Effector memory CD4-positive, alpha-beta T cell (primary cell): ENCODE measurements around the gene MTA2.
A peak's percentile ranks its signal among the peaks of the same experiment; 100 is the strongest.
"Not testable (repeated sequence)": the region's sequence is repeated elsewhere in the genome, so short reads cannot be mapped to it uniquely, and the experiment has no call there.

Experiments
- DNase-seq, 3 donors: peaks; one replicate each; pipeline ENCODE4 v3.0.0-alpha.2; 2020
- H3K27ac ChIP-seq: 2 replicates; pipeline ENCODE4 v1.7.0; 2013; ENCODE audit warnings: mild to moderate bottlenecking, low read length, moderate library complexity; ENCODE audit not compliant: insufficient read depth, poor library complexity, severe bottlenecking
- H3K27me3 ChIP-seq: replicated peaks from 2 replicates; pipeline ENCODE4 v1.7.0; 2013; ENCODE audit warnings: mild to moderate bottlenecking, low read length; ENCODE audit not compliant: insufficient read depth, control insufficient read depth, poor library complexity, severe bottlenecking
- H3K36me3 ChIP-seq: 2 replicates; pipeline ENCODE4 v1.7.0; 2013; ENCODE audit warnings: mild to moderate bottlenecking, low read length, moderate library complexity; ENCODE audit not compliant: control insufficient read depth, insufficient read depth
- H3K4me1 ChIP-seq: 2 replicates; pipeline ENCODE4 v1.7.0; 2013; ENCODE audit warnings: low read length, mild to moderate bottlenecking; ENCODE audit not compliant: control insufficient read depth, insufficient read depth, poor library complexity, severe bottlenecking
- H3K4me3 ChIP-seq: 2 replicates; pipeline ENCODE4 v1.7.0; 2013; ENCODE audit warnings: low read length, low read depth, mild to moderate bottlenecking; ENCODE audit not compliant: insufficient read depth, poor library complexity, severe bottlenecking
- H3K9me3 ChIP-seq: 2 replicates; pipeline ENCODE4 v1.7.0; 2013; ENCODE audit warnings: mild to moderate bottlenecking, low read length, moderate library complexity; ENCODE audit not compliant: control insufficient read depth
- total RNA-seq, 3 donors: gene quantifications; one replicate each; lab custom pipeline; 2026; lab: John Stamatoyannopoulos, UW

MTA2 gene
- total RNA-seq, result 184 to 225 (median 217) reads per million in 3 donors

- H3K36me3 ChIP-seq, result peaks cover 33% of the 10 kb centered on the region
- peak; percentile 98 to 99 (median 98) for DNase-seq
- H3K27me3 ChIP-seq, result no peaks in the 10 kb centered on the region
- peak within 1 kb of the TSS; percentile 88 for H3K27ac ChIP-seq
- peaks cover 27% of the 10 kb centered on the region for H3K4me1 ChIP-seq
- no peaks in the 10 kb centered on the region for H3K9me3 ChIP-seq
- peak within 1 kb of the TSS; percentile 97 for H3K4me3 ChIP-seq
Observed at GRCh38 chr11:62601372-62602140, at the start of gene MTA2. Gene MTA2 (minus strand): TSS chr11:62601865. CDS start chr11:62601450, 415 bp downstream.

DNA sequence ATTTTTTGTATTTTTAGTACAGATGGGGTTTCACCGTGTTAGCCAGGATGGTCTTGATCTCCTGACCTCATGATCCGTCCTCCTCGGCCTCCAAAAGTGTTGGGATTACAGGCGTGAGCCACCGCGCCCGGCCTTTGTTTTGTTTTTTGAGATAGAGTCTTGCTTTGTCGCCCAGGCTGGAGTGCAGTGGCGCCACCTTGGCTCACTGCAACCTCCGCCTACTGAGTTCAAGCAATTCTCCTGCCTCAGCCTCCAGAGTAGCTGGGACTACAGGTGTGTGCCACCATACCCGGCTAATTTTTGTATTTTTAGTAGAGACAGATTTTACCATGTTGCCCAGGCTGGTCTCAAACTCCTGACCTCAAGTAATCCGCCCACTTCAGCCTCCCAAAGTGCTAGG is 48.6 kb upstream of the MTA2 start:
- peaks cover 12% of the 10 kb centered on the region for H3K36me3 ChIP-seq
- H3K27ac ChIP-seq, H3K27me3 ChIP-seq, DNase-seq, H3K4me1 ChIP-seq, H3K4me3 ChIP-seq, H3K9me3 ChIP-seq: not testable (repeated sequence)

DNA sequence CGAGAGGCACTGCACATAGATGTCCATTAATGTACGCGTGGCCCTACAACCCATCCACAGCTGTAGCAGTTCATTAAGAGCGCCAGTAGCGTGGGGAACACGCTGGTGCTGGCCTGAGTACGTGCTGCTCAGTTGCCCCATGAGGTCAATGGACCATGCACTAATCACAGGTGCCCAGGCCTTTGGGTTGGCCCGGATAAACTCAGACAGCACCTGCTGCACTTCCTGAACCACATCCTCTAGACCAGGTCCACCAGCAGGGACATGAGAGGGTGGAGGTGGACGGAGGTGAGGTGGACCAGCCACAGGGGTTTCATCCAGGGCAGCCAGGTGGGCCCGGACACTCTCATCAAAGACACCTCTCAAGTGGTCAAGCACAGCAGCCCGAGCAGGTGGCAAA is 47.8 kb upstream of the MTA2 start:
- no peak overlapping the region for H3K4me3 ChIP-seq
- peaks cover 13% of the 10 kb centered on the region for H3K36me3 ChIP-seq
- H3K27me3 ChIP-seq, result no peaks in the 10 kb centered on the region
- no peak for DNase-seq
- H3K4me1 ChIP-seq, result peaks cover 12% of the 10 kb centered on the region
- H3K27ac ChIP-seq, result no peak overlapping the region
- H3K9me3 ChIP-seq, result no peaks in the 10 kb centered on the region

DNA sequence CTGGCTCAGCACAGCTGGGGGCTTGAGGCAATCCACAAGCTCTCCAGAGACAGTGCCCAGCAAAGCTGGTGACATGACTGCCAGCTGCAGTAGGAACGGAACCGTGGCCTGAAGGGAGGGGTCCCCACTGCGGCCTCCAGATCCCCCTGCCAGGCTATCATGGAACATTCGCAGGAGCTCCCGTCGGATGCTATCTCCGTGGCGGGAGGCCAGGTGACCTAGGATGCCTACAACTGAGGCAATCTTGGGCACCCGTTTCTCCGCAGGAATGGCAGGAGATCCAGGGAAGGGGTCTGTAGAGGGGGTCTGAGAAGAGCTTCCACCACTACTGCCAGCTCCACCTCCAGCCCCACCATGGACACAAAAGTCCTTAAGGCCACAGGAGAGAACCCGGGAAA is 47.3 kb upstream of the MTA2 start:
- no peak overlapping the region for H3K4me3 ChIP-seq
- DNase-seq, result no peak
- no peaks in the 10 kb centered on the region for H3K27me3 ChIP-seq
- no peak overlapping the region for H3K27ac ChIP-seq
- peaks cover 15% of the 10 kb centered on the region for H3K36me3 ChIP-seq
- H3K4me1 ChIP-seq, result peaks cover 12% of the 10 kb centered on the region
- no peaks in the 10 kb centered on the region for H3K9me3 ChIP-seq

DNA sequence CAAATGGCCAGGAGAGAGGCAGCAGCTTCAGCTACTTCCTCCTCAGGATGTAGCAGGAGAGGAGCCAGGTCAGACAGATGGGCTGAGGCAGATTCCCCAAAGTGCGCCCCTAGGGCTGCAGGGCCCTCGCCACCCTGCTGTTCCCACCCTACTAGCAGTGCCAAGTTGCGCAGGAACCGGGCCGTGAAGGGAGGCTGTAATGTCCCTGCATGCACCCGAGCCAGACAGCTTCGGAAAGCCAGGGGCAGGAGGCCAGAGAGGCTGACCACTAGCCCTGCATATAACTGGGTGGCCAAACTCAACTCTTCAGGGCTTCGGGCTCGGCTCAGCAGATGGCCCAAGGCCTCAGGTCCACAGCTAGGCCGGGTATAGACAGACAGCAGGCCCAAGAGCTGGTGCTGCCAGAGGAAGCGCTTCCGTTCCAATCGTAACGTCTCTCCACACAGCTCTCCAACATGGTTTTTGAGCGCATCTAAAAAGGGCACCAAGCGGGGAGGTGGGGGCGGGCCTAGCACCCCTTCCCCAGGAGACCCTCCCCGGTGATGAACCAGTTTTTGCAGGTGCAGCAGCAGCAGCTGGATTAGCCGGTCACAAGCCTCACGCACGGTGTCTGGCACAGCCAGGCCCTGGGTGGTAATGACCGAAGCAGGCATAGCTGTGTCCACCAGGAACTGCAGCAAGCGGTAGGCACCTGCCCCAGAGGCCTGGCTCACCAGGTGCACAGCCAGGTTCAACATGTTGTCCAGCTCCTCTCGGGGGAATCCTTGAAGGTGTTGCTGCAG is 46.7 kb upstream of the MTA2 start:
- H3K4me1 ChIP-seq, result peaks cover 12% of the 10 kb centered on the region
- no peaks in the 10 kb centered on the region for H3K9me3 ChIP-seq
- no peak overlapping the region for H3K4me3 ChIP-seq
- DNase-seq, result no peak
- H3K27me3 ChIP-seq, result no peaks in the 10 kb centered on the region
- H3K27ac ChIP-seq, result no peak overlapping the region
- H3K36me3 ChIP-seq, result peaks cover 15% of the 10 kb centered on the region

DNA sequence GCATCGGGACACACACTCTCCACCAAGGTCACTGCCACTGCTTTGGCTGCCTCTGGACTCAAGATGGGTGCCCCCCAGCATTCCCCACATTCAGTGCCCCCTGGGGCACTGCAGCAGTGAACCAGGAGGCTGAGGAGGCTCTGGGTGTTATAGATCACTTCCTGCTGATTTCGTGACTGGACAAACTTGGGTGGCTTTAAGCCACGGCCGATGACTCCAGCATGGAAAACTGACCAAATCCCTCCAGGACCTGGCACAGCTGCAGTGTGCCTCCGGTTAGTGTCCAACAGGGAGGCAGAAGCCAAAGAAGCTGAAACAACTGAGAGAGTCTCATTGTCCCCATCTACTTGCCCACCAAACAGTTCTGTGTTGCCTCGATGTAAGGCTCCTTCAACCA is 45.9 kb upstream of the MTA2 start:
- Histone ChIP-seq H3K27ac (no peak overlapping the region), H3K36me3 (peaks cover 19% of the 10 kb centered on the region)
- DNase-seq, result no peak

DNA sequence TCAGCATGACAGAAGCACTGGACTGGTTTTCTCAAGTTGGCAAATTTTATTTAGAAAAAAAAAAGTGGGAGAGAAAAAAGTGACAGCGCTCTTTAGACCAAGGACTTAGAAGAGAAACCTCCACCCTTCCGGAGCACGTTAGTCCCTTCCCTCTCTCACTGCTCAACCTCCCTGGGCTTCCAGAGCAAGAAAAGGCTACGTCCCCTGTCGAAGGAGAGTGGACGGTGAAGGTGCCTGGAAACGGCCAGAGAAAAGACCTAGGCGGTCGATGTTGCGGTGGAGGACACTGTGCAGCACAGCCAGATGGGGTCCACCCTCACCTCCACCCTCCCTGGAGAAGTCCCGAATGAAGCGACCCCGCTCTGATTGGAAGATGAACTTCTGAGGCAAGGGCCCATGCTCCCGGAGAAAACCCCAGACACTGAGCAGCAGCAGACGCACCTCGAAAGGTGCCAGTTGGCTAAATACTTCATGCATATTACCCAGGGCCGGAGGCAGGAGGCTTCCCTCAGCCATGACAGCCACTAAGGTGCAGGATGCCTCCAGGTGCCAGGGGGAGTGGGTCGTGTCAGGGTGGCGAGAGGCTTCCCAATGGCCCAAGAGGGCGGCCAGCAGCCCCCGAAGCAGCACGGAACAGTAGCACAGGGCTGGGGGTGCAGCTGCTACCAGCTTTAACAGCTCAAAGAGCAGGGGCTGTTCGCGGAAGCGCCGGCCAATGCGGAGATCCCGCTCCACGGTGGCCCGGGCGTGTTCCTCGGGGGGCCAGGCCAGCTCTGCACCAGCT is 45.4 kb upstream of the MTA2 start:
- H3K27ac ChIP-seq, result peak overlapping the region; percentile 6
- no peak for DNase-seq
- no peaks in the 10 kb centered on the region for H3K27me3 ChIP-seq
- peaks cover 12% of the 10 kb centered on the region for H3K4me1 ChIP-seq
- H3K9me3 ChIP-seq, result no peaks in the 10 kb centered on the region
- no peak overlapping the region for H3K4me3 ChIP-seq
- peaks cover 22% of the 10 kb centered on the region for H3K36me3 ChIP-seq

More for the DNA sequence above, 45.9 kb upstream of the MTA2 start:
- no peaks in the 10 kb centered on the region for H3K9me3 ChIP-seq
- H3K4me1 ChIP-seq, result peaks cover 12% of the 10 kb centered on the region
- no peaks in the 10 kb centered on the region for H3K27me3 ChIP-seq
- H3K4me3 ChIP-seq, result no peak overlapping the region

DNA sequence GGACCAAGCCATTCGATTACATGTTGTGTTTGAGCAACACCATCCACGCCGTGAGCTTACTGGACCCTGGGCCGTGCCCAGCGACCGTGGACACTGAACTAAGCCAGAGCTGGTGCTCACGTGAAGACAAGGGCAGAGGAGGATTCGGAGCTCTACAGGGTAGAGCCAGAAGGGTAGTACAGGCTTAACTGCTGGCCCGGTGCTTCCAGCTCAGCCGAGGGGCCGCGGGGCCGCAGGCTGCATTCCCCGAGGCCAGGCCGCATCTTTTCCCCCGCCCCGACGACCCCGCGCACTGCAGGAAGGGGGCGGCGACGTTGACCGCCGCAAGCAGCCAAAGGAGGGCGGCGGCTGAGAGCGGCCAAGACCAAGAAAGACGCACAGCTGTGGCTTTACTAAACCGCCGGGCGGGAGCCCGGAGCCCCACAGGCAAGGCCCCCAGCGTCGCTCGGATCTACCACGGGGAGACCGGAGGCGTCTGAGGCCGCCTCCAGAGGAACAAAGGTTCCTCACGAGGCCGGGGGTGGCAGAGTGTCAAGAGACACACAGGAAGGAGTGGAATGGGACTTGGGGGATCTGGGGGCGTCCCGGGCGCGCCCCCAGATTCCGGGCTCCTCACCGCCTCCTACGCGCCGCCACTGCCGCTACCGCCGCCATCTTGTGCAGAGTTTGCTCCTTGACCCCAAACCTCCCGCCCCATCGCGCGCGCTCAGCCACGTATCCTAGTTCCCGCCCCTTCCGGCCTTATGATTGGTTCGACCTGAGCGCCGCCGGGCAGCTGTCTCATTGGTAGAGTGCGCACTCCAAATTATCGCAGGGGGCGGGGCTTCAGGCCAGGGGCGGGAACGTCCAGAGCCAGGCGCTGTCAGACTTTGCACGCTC is 44.5 kb upstream of the MTA2 start, which contains the start of gene GANAB:
Gene GANAB, minus strand, starts transcription at position 668 of the 879 bp plus-strand sequence. Its CDS starts 14 bp downstream, at position 654.
- H3K4me3 ChIP-seq, result peak within 1 kb of the TSS; percentile 74
- peak; percentile 96 to 98 (median 97) for DNase-seq
- no peaks in the 10 kb centered on the region for H3K9me3 ChIP-seq
- no peaks in the 10 kb centered on the region for H3K27me3 ChIP-seq
- H3K27ac ChIP-seq, result peak within 1 kb of the TSS; percentile 93
- peaks cover 22% of the 10 kb centered on the region for H3K36me3 ChIP-seq
- peaks cover 7% of the 10 kb centered on the region for H3K4me1 ChIP-seq

GRCh38 chr11:62645671-62645945 is 43.9 kb upstream of the MTA2 start:
- no peaks in the 10 kb centered on the region for H3K27me3 ChIP-seq
- H3K36me3 ChIP-seq, result peaks cover 22% of the 10 kb centered on the region
- no peaks in the 10 kb centered on the region for H3K9me3 ChIP-seq
- peaks cover 7% of the 10 kb centered on the region for H3K4me1 ChIP-seq
- peak overlapping the region; percentile 93 for H3K27ac ChIP-seq
- peak overlapping the region; percentile 74 for H3K4me3 ChIP-seq
- DNase-seq, result no peak
